SK-N-MC (cell line): ENCODE results near the gene NIPBL.

Source experiments
- DNase-seq: peaks from one replicate; pipeline ENCODE4 v3.0.0-alpha.2; 2011; ENCODE audit warnings: low read depth, low spot score
- H3K27ac ChIP-seq: fragments of 200-600 bp; sonication (generic); 2 replicates; pipeline ENCODE4 v1.5.1; 2016; ENCODE audit warnings: mixed run types
- H3K36me3 ChIP-seq: fragments of 200-600 bp; sonication (generic); 2 replicates; pipeline ENCODE4 v1.6.1; 2017; ENCODE audit warnings: antibody characterized with exemption, low read length, mixed read lengths; ENCODE audit not compliant: insufficient read depth
- H3K4me3 ChIP-seq: fragments of 200-600 bp; sonication (generic); 2 replicates; pipeline ENCODE4 v1.5.1; 2016
- H3K9ac ChIP-seq: fragments of 200-600 bp; sonication (generic); 2 replicates; pipeline ENCODE4 v1.8.0; 2017; ENCODE audit warnings: mixed run types, mixed read lengths; ENCODE audit not compliant: insufficient read length
- H3K9me3 ChIP-seq: fragments of 200-600 bp; sonication (generic); 2 replicates; pipeline ENCODE4 v1.6.1; 2017; ENCODE audit warnings: low read depth, mild to moderate bottlenecking, antibody characterized with exemption, low read length, moderate library complexity, mixed read lengths
- EZH2 ChIP-seq: fragments of 200-600 bp; sonication (generic); IDR thresholded peaks from one replicate; pipeline ENCODE4 v1.6.1; 2017; ENCODE audit warnings: antibody characterized with exemption
- FOXP2 ChIP-seq: optimal IDR thresholded peaks from 2 replicates; pipeline ENCODE3; 2011; ENCODE audit warnings: mild to moderate bottlenecking, moderate library complexity; ENCODE audit not compliant: insufficient read depth; ENCODE audit errors: extremely low read length, control extremely low read depth
- POLR2AphosphoS5 ChIP-seq: IDR thresholded peaks from 2 replicates; pipeline ENCODE4 v1.6.1; 2012; ENCODE audit warnings: mild to moderate bottlenecking, low read depth, low read length, borderline replicate concordance

NIPBL gene

DNA sequence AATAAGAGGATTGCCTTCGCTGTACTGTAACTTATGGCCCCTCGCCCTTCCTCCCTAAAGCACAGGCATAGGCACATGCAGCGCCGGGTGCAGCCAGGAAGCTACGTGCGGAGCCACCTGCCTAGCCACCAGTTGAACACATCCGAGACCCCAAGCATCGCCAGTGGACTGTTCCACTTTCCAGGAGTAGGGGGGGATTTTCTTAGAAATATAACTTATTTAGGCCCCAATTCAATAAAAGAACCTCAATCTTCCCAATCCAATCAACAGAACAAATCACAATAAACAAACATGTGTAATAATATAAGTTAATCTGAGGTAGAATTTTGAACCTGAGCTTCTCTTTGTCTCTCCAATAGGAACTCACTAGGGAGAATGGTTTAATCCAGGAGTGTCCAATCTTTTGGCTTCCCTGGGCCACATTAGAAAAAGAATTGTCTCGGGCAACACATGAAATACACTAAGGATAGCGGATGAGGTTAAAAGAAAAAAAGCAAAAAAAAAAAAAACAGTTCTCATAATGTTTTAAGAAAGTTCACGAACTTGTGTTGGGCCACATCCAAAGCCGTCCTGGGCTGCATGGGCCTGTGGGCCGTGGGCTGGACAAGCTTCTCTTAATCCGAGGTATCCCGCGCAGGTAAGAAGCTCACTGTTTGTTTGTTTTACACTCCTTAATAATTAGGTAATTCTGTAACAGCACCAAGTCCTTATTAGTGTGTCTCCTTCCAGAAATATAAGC, 22.0 kb upstream of the NIPBL start:
- no peaks in the 10 kb centered on the region for H3K36me3 ChIP-seq
- no peaks in the 10 kb centered on the region for H3K9me3 ChIP-seq
- no peak for TF ChIP-seq FOXP2
- no peak for TF ChIP-seq EZH2
- no peak for TF ChIP-seq POLR2AphosphoS5
- DNase-seq = no peak
- no peak overlapping the region for H3K9ac ChIP-seq
- H3K27ac ChIP-seq = no peak overlapping the region
- H3K4me3 ChIP-seq = no peak overlapping the region

DNA sequence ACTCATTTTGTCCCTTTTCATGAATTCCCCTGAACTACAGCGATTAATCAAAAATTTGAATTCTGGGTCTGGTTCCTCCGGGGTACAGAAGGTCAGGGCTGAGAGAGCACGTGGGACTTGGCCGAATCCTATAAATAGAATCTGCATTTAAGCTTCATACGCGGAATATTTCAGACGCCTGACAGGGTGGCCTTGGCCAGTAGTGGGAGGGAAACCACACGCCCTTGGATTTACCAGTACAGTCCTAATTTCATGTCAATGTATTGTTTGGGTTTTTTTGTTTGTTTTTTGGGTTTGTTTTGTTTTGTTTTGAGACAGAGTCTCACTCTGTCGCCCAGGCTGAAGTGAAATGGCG, 21.5 kb upstream of the NIPBL start:
- Histone ChIP-seq H3K4me3 (no peak overlapping the region), H3K36me3 (no peaks in the 10 kb centered on the region), H3K9me3 (no peaks in the 10 kb centered on the region), H3K9ac (no peak overlapping the region), H3K27ac (no peak overlapping the region)
- DNase-seq = no peak
- no peak for TF ChIP-seq POLR2AphosphoS5
- TF ChIP-seq FOXP2 = no peak
- no peak for TF ChIP-seq EZH2

DNA sequence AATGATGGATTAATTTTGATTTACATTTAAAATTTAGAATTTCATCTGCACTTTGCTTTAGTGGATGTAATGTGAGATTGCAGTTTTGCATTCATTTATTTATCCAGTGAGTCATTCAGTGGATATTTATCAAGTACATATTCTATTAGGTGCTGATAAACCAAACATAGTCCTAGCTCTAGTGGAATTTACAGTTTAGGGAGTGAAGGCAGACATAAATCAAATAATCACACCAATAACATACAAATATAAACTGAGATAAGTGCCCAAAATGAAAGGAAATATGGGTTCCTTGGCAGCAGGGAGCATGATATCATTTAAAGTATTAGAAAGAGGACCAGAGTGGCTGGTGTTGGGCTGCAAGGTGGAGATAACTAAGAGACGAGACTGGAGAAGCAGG, 14.7 kb upstream of the NIPBL start:
- H3K4me3 ChIP-seq = no peak overlapping the region
- no peak overlapping the region for H3K27ac ChIP-seq
- TF ChIP-seq POLR2AphosphoS5 (no peak), EZH2 (no peak), FOXP2 (no peak)
- H3K9ac ChIP-seq = no peak overlapping the region
- no peak for DNase-seq
- no peaks in the 10 kb centered on the region for H3K36me3 ChIP-seq
- H3K9me3 ChIP-seq = no peaks in the 10 kb centered on the region

DNA sequence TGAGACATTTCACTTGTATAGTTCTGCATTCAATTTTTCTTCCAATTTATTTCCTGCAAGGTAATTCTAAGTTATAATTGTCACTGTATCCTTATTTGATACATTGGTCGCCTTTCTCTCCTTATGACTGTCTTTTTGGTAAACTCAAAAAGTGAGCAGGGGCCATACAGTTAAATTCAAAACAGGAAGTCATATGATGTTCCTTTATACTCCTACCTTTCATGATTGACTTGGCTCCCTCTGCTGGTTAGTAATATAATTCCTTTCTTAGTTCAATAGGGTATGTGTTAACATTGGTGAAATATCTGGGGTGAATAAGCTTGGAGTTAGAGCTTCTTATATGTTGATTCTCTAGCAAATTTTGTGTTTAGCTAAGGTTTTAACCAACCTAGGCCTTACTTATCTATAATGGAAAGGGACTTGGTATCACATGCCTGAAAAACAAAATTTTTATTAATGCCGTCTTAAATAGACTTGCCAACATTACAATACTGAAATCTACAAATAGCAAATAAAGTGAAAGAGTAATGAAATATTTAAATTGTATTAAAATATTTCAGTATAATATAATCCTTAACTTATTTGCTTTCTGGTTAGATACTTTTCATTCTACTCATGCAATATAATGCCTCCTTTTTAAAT, 6.0 kb upstream of the NIPBL start:
- no peak for DNase-seq
- no peaks in the 10 kb centered on the region for H3K9me3 ChIP-seq
- TF ChIP-seq EZH2 (no peak), POLR2AphosphoS5 (no peak), FOXP2 (no peak)
- H3K9ac ChIP-seq = peak overlapping the region; percentile 27
- H3K36me3 ChIP-seq = no peaks in the 10 kb centered on the region
- H3K4me3 ChIP-seq = no peak overlapping the region
- peak overlapping the region; percentile 74 for H3K27ac ChIP-seq

DNA sequence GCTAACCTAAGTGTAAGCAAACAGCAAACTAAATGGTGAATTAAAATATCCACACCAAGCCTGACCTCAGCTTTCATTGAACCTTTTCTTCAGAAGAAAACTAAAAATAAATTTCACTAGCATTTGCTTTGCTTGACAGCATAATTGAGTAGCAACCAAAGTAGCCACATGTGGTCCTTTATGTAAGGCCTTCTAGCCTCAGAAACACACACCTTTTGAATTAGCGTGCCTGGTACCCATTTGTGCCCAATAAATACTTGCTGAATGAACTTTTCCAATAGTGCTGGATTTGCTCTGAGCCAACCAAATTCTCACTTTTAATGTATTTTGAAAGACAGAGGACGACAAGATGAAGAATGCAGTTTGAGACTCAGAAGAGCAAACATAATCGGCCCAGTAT, 2.1 kb upstream of the NIPBL start:
- TF ChIP-seq FOXP2 (no peak), POLR2AphosphoS5 (no peak), EZH2 (no peak)
- DNase-seq = no peak
- peak overlapping the region; percentile 89 for H3K27ac ChIP-seq
- H3K9me3 ChIP-seq = no peaks in the 10 kb centered on the region
- peak overlapping the region; percentile 96 for H3K9ac ChIP-seq
- peak overlapping the region; percentile 98 for H3K4me3 ChIP-seq
- no peaks in the 10 kb centered on the region for H3K36me3 ChIP-seq

DNA sequence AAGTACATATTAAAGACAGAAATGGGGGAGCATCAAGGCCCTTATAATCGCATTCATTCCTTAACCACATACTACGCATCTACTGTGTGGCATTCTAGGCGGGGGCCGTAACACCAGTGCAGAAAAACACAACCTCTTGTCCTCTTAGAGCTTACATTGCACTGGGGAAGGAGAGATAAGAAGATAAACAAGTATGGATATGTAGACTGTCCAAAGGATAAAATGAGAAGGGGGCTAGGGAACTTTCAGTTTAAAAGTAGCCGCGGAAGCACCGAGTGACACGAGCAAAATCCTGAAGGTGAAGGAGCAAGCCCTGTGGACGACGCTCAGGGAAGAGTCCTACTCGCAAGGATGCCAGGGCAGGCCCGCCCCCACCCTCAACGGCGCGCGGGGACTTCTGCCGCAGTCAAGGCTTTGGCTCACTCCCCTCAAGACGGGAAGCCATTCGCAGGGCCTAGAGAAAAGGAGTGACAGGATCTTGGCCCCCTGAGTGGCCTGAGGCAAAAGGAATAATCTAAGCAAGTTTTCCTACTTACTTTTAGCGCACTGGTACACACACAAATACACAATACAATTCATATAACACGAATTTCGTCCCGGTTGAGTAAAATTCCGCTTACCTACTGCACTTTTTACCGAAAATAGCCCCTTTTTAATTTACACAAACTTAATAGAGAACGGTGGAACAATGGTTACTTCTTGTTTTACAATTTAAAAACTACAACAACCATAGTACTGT, 1.3 kb upstream of the NIPBL start:
- peak overlapping the region; percentile 96 for H3K9ac ChIP-seq
- peak overlapping the region; percentile 98 for H3K4me3 ChIP-seq
- no peak for TF ChIP-seq POLR2AphosphoS5
- no peak for TF ChIP-seq EZH2
- TF ChIP-seq FOXP2 = no peak
- H3K9me3 ChIP-seq = no peaks in the 10 kb centered on the region
- peak overlapping the region; percentile 89 for H3K27ac ChIP-seq
- no peak for DNase-seq
- no peaks in the 10 kb centered on the region for H3K36me3 ChIP-seq

DNA sequence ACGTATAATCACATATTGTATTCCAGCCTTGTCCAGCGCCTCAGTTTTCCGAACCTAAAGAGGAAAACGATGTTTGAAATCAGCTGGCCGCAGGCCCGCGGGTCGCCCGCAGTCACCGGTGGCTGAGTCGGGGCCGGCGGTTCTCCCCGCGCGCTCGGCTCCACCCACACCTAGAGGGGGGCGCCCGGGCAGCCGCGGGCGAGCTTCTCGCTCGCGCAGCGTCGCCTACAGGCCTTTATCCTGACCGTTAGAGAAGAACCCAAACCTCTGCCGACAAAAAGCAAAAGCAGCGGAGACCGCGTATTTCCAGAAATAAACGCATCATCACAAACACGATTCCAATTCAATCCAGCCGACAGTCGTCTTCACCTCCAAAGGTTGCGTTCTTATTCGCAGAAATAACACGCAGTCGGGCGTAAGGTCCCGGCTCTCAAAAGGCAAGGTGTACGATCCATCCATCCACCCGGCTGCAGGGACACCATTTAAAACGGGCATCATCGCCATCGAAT, 725 bp upstream of the NIPBL start:
- Histone ChIP-seq H3K27ac (peak overlapping the region; percentile 89), H3K36me3 (no peaks in the 10 kb centered on the region), H3K9ac (peak overlapping the region; percentile 96), H3K4me3 (peak overlapping the region; percentile 98), H3K9me3 (no peaks in the 10 kb centered on the region)
- TF ChIP-seq POLR2AphosphoS5 (no peak), FOXP2 (no peak), EZH2 (no peak)
- no peak for DNase-seq

DNA sequence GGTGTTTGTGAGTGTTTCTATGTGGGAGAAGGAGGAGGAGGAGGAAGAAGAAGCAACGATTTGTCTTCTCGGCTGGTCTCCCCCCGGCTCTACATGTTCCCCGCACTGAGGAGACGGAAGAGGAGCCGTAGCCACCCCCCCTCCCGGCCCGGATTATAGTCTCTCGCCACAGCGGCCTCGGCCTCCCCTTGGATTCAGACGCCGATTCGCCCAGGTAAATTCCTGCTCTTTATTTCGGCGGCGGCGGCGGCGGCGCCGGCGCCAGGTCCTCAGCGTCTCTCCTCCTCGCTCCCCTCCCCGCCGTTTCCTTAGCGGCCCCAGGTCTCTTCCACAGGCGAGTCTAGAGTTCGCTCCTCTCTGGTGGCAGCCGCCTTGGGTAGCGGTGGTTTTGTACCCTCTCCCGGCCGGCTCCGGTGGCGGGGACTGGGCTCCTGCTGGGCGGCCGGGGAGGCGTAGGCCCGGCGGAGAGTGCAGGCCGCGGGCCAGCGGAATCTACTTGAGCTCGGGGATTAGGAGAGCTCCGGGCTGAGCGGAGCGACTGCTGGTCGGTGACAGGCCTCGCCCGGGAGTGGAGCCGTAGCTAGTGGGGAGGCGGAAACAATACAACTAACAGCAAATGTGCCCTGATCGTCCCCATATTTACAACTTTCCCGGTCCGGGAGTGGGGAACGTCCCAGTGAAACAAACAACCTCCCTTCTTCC, 547 bp downstream of the NIPBL start:
- Histone ChIP-seq H3K36me3 (no peaks in the 10 kb centered on the region), H3K9me3 (peaks cover 2% of the 10 kb centered on the region; the same call in 1 of the 2 replicates), H3K4me3 (peak overlapping the region; percentile 98), H3K27ac (peak overlapping the region; percentile 93), H3K9ac (peak overlapping the region; percentile 94)
- DNase-seq = no peak
- no peak for TF ChIP-seq POLR2AphosphoS5
- TF ChIP-seq EZH2 = no peak
- TF ChIP-seq FOXP2 = no peak
